NCI-H2029 treated with DMSO at 0.1 percent for 48 hours (cell line): ENCODE data around the gene ACAD9.
"Not testable (repeated sequence)": the region's sequence is repeated elsewhere in the genome, so short reads cannot be mapped to it uniquely, and the experiment has no call there.

ENCODE experiments used
- DNase-seq: peaks from one replicate; lab custom pipeline; 2025; lab: John Stamatoyannopoulos, UW

ACAD9 gene

GRCh38 chr3:128895843-128896697 lies 16.6 kb downstream of the ACAD9 start:
- no peak for DNase-seq

GRCh38 chr3:128902426-128902825 lies 23.0 kb downstream of the ACAD9 start:
- no peak for DNase-seq

- no peak for DNase-seq
Observed at GRCh38 chr3:128903501-128903900, 24.1 kb downstream of the ACAD9 start.

DNA sequence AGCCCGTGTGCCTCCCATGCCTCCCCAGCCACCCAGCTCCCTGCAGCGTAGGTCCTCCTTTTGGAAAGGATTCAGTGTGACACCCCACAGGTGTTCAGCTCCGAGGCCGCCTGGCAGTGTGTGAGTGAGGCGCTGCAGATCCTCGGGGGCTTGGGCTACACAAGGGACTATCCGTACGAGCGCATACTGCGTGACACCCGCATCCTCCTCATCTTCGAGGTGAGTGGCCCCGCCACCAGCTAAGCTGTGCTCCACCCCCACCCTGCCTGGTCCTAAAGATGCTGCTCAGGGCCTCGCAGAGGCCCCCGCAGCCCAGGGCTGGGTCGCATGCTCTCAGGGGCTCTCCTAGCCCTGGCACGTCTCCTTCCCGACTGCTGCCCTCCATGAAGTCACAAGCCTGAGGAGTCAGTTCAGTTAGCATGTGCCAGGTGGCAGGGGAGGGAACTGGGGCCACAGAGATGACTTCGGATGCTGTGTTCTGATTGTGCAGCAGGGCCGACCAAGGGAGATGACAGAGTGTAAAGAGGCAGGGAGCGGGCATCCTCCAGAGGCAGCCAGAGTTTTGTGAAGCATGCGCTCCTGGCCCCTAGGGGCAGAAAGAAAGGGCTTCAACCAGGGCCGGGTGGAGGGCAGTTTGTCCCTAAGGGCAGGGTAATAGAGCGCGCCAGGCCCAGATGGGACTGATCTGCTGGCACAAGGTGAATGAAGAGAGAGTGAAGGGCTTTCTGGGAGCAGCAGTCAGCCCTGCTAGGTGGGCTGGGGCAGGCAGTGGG lies 26.8 kb downstream of the ACAD9 start:
- no peak for DNase-seq

DNA sequence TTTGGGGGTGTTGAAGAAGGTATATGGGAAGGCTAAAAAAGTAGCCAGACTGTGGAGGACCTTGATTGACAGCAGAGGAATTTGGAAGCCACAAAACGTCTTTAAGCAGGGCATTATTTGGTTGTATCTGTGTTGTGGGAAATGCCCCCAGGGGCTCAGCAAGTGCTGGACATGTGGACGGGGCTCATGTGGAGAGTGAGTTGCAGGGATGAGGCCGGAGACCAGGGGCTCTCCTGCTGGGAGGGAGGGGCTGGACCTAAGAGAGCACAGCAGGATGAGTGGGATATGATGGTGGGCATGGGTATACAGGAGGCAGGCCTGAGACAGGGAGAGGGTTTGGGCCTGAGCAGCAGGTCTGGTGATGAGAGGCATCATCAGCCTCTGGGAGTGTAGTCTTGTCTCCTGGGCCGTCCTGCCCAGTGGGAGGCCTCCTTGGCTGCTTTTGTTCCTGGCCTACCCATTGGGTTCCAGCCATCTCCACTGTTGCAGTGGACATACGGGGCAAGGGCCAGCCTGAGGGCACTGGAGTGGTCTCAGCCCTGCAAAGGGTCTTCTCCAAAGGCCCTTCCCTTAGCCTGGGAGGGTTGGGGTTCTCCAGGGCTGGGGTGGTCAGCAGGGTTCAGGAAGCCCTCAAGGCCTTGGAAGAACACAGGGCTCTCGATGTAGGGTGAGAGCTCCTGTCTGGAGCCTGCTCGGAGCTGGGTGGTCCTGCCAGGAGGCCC lies 27.5 kb downstream of the ACAD9 start:
- DNase-seq: no peak

DNA sequence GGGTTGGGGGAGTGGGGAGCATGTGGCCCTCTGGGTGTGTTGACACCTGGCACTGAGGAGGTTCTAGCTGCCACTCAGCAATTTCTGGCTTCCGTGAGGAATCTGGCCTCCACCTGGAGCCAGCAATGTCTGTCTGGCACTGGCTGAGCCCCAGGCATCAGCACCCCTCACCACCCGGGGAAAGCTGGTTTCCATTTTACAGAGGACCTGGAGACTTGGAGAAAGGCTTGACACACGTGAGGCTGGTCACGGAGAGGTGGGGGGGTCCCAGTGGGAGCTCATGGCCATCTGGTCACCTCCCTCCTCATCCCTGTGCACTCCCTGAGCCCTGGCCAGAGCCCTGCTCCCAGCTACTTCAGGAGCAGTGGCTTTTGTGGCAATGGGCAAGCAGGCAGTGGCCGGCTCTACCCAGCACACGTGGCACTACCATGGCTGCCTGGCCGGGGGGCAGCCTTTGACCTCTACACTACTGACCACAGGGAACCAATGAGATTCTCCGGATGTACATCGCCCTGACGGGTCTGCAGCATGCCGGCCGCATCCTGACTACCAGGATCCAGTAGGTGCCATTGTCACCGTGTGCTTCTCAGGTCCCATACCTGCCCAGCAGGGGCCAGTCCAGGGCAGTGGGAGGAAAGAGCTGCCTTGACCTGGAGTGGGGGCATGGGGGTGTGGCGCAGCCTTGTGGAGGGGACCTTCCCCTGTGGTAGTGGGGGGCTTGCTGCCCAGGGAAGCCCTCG lies 28.5 kb downstream of the ACAD9 start:
- no peak for DNase-seq

DNA sequence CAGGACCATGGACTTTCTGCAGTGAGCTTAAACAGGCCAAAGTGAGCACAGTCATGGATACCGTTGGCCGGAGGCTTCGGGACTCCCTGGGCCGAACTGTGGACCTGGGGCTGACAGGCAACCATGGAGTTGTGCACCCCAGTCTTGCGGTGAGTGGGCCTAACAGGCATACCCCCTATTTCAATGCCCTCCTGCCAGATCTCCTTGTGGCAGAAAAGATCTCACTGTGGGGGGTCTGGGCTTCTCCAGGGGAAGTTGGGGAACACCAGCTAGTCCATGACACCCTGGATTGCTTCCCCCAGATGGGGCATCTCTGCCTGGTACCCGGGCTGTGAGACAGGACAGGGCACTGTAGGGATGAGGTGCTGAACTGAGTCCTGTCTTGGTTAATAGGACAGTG lies 29.5 kb downstream of the ACAD9 start:
- no peak for DNase-seq

DNA sequence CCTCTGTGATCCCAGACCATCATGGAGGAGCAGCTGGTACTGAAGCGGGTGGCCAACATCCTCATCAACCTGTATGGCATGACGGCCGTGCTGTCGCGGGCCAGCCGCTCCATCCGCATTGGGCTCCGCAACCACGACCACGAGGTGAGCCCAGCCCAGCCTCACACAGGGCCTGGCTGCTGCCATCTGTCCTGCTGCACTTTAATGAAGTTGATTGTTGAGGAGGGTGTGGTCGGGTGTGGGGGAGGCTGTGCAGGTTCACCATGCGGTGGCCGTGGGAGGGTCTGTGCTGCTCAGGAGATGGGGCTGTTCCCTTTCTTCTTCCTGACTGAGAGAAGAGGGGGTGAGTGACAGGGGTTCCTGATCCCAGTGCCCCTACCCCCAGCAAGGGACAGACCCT lies 30.6 kb downstream of the ACAD9 start:
- no peak for DNase-seq

DNA sequence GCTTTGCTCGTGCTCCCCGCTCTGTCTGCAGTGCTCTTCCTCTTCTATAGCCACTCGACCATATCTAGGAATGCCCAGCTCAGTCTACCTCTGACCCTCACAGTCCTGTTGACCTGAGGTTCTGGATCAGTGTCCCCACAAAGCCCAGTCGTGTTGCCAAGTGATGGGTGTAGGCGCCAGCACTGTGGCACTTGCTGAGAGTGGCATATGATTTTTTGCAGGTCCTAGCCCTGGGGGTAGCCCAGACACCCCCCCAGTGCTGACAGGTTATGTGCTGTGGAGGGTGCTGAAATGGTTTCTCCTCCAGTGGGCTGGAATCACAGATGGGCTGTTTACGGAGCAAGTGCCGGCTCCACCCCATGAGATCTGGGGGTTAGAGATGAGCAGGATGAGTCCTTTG lies 32.5 kb downstream of the ACAD9 start:
- no peak for DNase-seq

- DNase-seq: no peak
Observed at GRCh38 chr3:128914966-128915645, 35.7 kb downstream of the ACAD9 start.

DNA sequence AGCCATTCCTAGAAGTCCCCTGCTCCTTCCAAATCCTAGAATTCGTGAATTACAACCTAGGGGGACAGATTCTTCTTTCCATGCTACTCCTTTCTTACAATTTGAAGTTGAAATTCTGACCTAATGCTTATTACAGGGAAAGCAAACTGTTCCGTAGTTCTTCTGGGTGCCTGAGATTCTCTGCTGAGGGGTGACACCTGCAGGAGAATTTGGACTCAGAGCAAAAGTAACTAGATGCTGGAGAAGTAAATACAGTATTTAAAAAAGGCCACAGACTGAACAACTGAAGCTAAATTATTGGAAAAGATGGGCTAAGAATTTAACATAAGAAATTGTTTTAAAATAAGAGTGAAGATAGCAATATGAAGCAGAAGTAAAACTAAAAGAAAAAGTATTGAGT lies 37.9 kb downstream of the ACAD9 start:
- no peak for DNase-seq

- DNase-seq: no peak
Observed at GRCh38 chr3:128919988-128920387, 40.6 kb downstream of the ACAD9 start.

- DNase-seq: no peak
Observed at GRCh38 chr3:128922804-128923459, 43.5 kb downstream of the ACAD9 start.

DNA sequence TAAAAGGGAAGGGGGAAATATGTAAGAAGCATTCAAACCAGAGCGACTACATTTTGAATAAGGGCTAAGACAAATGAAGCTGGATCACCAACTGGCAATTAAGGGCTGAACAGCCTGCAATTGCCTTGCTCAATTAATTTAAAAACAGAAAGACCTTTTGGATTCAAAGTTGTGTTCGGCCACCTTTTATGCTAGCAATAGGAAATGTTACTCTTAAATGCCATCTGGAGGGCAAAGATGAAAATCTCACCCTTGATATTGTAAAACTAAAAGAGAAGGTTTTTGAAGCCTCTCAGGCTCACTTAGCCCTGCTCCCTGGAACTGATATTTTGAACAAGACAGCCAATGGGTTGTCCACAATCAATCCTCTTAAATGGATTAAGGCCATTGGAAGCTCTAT lies 44.2 kb downstream of the ACAD9 start:
- no peak for DNase-seq

- DNase-seq: not testable (repeated sequence)
Observed at GRCh38 chr3:128923986-128924385, 44.6 kb downstream of the ACAD9 start.

GRCh38 chr3:128929364-128929763 lies 49.9 kb downstream of the ACAD9 start:
- no peak for DNase-seq

DNA sequence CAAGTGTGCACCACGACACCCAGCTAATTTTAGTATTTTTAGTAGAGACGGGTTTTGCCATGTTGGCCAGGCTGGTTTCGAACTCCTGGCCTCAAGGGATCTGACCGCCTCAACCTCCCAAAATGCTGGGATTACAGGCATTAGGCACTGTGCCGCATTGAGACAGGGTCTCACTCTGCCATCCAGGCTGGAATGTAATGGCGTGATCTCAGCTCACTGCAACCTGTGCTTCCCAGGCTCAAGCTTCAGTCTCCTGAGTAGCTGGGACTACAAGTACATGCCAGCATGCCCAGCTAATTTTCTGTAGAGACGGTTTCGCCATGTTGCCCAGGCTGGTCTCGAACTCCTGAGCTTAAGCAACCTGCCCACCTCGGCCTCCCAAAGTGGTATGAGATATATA lies 51.6 kb downstream of the ACAD9 start:
- no peak for DNase-seq

DNA sequence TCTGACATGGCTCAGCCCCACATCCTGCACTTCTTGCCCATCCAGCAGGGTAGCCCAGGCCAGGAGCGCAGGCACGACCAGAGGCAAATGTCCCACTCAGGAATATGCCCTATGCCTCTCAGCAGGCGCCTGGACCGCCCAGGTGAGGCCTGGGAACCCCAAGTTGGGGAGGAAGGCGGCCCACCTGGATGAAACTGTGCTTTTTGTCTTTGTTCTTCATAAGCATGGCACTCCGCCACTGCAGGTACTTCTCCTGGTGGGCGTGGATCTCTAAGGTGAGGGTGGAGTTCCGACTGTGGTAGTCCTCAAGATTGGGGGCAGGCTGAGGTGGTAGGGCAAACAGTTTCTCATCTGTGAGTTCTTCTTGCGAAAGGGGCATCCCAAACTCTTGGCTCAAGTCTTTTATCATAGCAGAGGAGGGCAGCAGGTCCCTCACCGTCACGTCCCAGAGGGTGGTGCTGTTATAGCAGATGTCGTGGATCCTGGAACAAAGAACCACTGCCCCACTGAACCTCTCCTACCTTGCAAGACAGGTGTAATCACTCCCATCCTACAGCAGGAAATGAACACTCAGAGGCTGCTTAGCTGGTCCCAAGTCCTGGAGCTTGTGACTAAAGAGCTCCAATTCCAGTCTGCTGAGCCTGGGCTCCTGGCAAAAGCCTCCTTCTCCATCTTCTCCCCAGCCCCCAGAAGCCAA lies 53.2 kb downstream of the ACAD9 start:
- no peak for DNase-seq

- no peak for DNase-seq
Observed at GRCh38 chr3:128933213-128933921, 53.9 kb downstream of the ACAD9 start.

DNA sequence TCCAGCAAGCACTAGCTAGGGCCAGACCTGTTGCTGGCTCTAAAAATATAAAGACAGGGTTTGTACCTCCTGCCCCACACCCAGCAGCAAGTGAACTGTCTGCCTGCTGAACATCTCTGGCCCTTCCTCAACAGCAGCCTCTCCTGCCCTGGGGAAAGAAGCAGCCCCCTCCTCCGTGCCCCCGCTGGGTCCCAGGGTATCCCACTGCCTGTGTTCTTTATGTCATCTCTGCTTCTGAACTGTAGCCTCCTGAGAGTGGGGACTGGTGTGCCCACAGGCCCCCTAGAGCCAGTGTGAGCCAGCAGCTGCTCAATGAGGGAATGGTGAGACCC lies 54.5 kb downstream of the ACAD9 start:
- no peak for DNase-seq
